ENCODE data around the gene SCGB3A1. TPM values are rescaled to one million over a fixed set of nuclear protein-coding genes. Genes with fewer than 3 reads are reported as not detected.

Gene SCGB3A1
- total and polyA plus RNA-seq, 2 of the 4 experiments (the other 2 are of a cell fraction): not detected

GRCh38 chr5:180625791-180626660, 34.7 kb upstream of the SCGB3A1 start:
- Histone ChIP-seq H3K4ac (ENCODE audit: low read depth, low read length) (no peak overlapping the region), H2BK120ac (ENCODE audit: low read depth, low read length) (no peak overlapping the region), H3K23ac (ENCODE audit: low read depth, low read length) (no peak overlapping the region), H3K4me3 (ENCODE audit: insufficient read depth, low read depth, low read length) (no peak overlapping the region), H2AFZ (replicated peaks; ENCODE audit: low read length, poor library complexity) (no peak overlapping the region), H3K36me3 (ENCODE audit: control insufficient read depth, insufficient read depth, low read length) (no peaks in the 10 kb centered on the region), H2BK15ac (ENCODE audit: low read depth, low read length) (no peak overlapping the region), H4K91ac (ENCODE audit: insufficient read depth, low read depth, low read length) (no peak overlapping the region), H3K4me2 (ENCODE audit: low read depth, low read length) (no peak overlapping the region), H2BK20ac (ENCODE audit: low read depth, low read length) (no peak overlapping the region), H3K4me1 (ENCODE audit: control insufficient read depth, insufficient read depth, low read length) (no peaks in the 10 kb centered on the region), H3K27me3 (ENCODE audit: control insufficient read depth, insufficient read depth, low read length) (peaks cover 2% of the 10 kb centered on the region; the same call in 1 of the 2 replicates), H3K9me3 (ENCODE audit: control insufficient read depth, insufficient read depth, low read length) (no peaks in the 10 kb centered on the region), H2AK5ac (ENCODE audit: low read depth, low read length) (no peak overlapping the region), H4K20me1 (ENCODE audit: insufficient read depth, low read length) (no peaks in the 10 kb centered on the region; the same call in 1 of the 2 replicates), H3K27ac (ENCODE audit: insufficient read depth, low read length) (no peak overlapping the region), H2AK9ac (replicated peaks; ENCODE audit: low read depth, low read length, poor library complexity) (no peak overlapping the region), H4K8ac (ENCODE audit: low read depth in 2 of 2, low read length in 2 of 2) (no peak overlapping the region), H3K9me1 (ENCODE audit: insufficient read depth, low read length) (no peaks in the 10 kb centered on the region), H4K5ac (ENCODE audit: low read depth, low read length) (no peak overlapping the region), H3K56ac (ENCODE audit: extremely low read depth, insufficient read depth, low read length) (no peak overlapping the region), H3K79me1 (ENCODE audit: low read depth in 1 of 2, low read length in 2 of 2) (no peaks in the 10 kb centered on the region), H2BK5ac (ENCODE audit: low read depth, low read length, poor library complexity, severe bottlenecking) (no peak overlapping the region), H3K18ac (ENCODE audit: low read depth, low read length) (no peak overlapping the region), H3K9ac (ENCODE audit: low read depth, low read length) (no peak overlapping the region), H3K14ac (replicated peaks; ENCODE audit: low read depth, low read length) (no peak overlapping the region)
- BruUV-seq (replicated peaks): no TSS peak
- DNase-seq: no peak
- TF ChIP-seq, protein P1, sequence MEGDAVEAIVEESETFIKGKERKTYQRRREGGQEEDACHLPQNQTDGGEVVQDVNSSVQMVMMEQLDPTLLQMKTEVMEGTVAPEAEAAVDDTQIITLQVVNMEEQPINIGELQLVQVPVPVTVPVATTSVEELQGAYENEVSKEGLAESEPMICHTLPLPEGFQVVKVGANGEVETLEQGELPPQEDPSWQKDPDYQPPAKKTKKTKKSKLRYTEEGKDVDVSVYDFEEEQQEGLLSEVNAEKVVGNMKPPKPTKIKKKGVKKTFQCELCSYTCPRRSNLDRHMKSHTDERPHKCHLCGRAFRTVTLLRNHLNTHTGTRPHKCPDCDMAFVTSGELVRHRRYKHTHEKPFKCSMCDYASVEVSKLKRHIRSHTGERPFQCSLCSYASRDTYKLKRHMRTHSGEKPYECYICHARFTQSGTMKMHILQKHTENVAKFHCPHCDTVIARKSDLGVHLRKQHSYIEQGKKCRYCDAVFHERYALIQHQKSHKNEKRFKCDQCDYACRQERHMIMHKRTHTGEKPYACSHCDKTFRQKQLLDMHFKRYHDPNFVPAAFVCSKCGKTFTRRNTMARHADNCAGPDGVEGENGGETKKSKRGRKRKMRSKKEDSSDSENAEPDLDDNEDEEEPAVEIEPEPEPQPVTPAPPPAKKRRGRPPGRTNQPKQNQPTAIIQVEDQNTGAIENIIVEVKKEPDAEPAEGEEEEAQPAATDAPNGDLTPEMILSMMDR (conservative IDR thresholded peaks at IDR 0.05; ENCODE audit: low read depth, low read length): no peak
- TF ChIP-seq CHD1 (IDR thresholded peaks at IDR 0.05; ENCODE audit: low read depth, low read length): no peak
- TF ChIP-seq MXI1 (IDR thresholded peaks at IDR 0.05; ENCODE audit: borderline replicate concordance, low read depth, low read length): no peak
- no peak for TF ChIP-seq MAZ (IDR thresholded peaks at IDR 0.05; ENCODE audit: borderline replicate concordance, low read depth, low read length)
- no peak for TF ChIP-seq BHLHE40 (IDR thresholded peaks at IDR 0.05; ENCODE audit: low read depth, low read length)
- no peak for TF ChIP-seq POLR2A (IDR thresholded peaks at IDR 0.05; ENCODE audit: low read depth, low read length)
- ChIA-PET CTCF (no interaction called here), POLR2A (ENCODE audit: unreplicated experiment) (no interaction called here)
- in situ Hi-C loops (cut with MboI; ENCODE audit: low sequenced_read_pairs) (no loop called here), dilution Hi-C loops (cut with HindIII; ENCODE audit: low sequenced_read_pairs, unreplicated experiment) (no loop called here), intact Hi-C loops (cut with micrococcal nuclease) (no loop called here)
- ATAC-seq (ENCODE audit: low read depth): no peak
- 87% methylated on average over 3 of the region's 25 CpGs; no CpG with 5 or more reads in 1 of the 2 experiments for WGBS, 2 experiments (ENCODE audit: extremely low coverage in 2 of 2, insufficient read length in 1 of 2)
